Measurements from ENCODE around the gene TESK1.

DNA sequence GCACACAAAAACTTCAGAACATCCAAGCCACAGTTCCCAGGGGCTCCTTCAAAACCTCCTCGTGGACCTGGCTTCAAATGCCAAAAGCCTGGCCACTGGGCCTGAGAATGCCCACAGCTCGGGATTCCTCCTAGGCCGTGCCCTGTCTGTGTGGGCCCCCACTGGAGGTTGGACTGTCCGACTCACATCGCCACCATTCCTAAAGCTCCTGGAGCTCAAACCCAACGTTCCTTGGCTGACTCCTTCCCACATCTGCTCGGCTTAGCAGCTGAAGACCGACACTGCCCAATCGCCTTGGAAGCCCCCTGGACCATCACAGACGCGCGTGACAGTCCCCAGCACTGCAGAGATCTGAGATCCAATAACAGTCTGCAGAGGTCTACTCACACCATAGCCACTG is 38.0 kb downstream of the TESK1 start:
- no peak for TF ChIP-seq NR1H2 (CRISPR knock-in tag; IDR thresholded peaks at IDR 0.05)
- TF ChIP-seq, protein P1, sequence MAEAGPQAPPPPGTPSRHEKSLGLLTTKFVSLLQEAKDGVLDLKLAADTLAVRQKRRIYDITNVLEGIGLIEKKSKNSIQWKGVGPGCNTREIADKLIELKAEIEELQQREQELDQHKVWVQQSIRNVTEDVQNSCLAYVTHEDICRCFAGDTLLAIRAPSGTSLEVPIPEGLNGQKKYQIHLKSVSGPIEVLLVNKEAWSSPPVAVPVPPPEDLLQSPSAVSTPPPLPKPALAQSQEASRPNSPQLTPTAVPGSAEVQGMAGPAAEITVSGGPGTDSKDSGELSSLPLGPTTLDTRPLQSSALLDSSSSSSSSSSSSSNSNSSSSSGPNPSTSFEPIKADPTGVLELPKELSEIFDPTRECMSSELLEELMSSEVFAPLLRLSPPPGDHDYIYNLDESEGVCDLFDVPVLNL (CRISPR knock-in tag; IDR thresholded peaks at IDR 0.05; ENCODE audit: borderline replicate concordance, low read depth): no peak
- TF ChIP-seq, protein P2, sequence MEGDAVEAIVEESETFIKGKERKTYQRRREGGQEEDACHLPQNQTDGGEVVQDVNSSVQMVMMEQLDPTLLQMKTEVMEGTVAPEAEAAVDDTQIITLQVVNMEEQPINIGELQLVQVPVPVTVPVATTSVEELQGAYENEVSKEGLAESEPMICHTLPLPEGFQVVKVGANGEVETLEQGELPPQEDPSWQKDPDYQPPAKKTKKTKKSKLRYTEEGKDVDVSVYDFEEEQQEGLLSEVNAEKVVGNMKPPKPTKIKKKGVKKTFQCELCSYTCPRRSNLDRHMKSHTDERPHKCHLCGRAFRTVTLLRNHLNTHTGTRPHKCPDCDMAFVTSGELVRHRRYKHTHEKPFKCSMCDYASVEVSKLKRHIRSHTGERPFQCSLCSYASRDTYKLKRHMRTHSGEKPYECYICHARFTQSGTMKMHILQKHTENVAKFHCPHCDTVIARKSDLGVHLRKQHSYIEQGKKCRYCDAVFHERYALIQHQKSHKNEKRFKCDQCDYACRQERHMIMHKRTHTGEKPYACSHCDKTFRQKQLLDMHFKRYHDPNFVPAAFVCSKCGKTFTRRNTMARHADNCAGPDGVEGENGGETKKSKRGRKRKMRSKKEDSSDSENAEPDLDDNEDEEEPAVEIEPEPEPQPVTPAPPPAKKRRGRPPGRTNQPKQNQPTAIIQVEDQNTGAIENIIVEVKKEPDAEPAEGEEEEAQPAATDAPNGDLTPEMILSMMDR (IDR thresholded peaks at IDR 0.05): no peak
- TF ChIP-seq, protein P3, sequence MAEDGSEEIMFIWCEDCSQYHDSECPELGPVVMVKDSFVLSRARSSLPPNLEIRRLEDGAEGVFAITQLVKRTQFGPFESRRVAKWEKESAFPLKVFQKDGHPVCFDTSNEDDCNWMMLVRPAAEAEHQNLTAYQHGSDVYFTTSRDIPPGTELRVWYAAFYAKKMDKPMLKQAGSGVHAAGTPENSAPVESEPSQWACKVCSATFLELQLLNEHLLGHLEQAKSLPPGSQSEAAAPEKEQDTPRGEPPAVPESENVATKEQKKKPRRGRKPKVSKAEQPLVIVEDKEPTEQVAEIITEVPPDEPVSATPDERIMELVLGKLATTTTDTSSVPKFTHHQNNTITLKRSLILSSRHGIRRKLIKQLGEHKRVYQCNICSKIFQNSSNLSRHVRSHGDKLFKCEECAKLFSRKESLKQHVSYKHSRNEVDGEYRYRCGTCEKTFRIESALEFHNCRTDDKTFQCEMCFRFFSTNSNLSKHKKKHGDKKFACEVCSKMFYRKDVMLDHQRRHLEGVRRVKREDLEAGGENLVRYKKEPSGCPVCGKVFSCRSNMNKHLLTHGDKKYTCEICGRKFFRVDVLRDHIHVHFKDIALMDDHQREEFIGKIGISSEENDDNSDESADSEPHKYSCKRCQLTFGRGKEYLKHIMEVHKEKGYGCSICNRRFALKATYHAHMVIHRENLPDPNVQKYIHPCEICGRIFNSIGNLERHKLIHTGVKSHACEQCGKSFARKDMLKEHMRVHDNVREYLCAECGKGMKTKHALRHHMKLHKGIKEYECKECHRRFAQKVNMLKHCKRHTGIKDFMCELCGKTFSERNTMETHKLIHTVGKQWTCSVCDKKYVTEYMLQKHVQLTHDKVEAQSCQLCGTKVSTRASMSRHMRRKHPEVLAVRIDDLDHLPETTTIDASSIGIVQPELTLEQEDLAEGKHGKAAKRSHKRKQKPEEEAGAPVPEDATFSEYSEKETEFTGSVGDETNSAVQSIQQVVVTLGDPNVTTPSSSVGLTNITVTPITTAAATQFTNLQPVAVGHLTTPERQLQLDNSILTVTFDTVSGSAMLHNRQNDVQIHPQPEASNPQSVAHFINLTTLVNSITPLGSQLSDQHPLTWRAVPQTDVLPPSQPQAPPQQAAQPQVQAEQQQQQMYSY (CRISPR knock-in tag; IDR thresholded peaks at IDR 0.05): no peak
- TF ChIP-seq, protein P4, sequence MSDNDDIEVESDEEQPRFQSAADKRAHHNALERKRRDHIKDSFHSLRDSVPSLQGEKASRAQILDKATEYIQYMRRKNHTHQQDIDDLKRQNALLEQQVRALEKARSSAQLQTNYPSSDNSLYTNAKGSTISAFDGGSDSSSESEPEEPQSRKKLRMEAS (CRISPR knock-in tag; IDR thresholded peaks at IDR 0.05): no peak
- TF ChIP-seq, protein P5, sequence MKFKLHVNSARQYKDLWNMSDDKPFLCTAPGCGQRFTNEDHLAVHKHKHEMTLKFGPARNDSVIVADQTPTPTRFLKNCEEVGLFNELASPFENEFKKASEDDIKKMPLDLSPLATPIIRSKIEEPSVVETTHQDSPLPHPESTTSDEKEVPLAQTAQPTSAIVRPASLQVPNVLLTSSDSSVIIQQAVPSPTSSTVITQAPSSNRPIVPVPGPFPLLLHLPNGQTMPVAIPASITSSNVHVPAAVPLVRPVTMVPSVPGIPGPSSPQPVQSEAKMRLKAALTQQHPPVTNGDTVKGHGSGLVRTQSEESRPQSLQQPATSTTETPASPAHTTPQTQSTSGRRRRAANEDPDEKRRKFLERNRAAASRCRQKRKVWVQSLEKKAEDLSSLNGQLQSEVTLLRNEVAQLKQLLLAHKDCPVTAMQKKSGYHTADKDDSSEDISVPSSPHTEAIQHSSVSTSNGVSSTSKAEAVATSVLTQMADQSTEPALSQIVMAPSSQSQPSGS (CRISPR knock-in tag; IDR thresholded peaks at IDR 0.05; ENCODE audit: borderline replicate concordance, low read depth): no peak
- TF ChIP-seq, protein P6, sequence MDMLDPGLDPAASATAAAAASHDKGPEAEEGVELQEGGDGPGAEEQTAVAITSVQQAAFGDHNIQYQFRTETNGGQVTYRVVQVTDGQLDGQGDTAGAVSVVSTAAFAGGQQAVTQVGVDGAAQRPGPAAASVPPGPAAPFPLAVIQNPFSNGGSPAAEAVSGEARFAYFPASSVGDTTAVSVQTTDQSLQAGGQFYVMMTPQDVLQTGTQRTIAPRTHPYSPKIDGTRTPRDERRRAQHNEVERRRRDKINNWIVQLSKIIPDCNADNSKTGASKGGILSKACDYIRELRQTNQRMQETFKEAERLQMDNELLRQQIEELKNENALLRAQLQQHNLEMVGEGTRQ (CRISPR knock-in tag; IDR thresholded peaks at IDR 0.05): no peak
- TF ChIP-seq, protein P7, sequence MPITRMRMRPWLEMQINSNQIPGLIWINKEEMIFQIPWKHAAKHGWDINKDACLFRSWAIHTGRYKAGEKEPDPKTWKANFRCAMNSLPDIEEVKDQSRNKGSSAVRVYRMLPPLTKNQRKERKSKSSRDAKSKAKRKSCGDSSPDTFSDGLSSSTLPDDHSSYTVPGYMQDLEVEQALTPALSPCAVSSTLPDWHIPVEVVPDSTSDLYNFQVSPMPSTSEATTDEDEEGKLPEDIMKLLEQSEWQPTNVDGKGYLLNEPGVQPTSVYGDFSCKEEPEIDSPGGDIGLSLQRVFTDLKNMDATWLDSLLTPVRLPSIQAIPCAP (CRISPR knock-in tag; IDR thresholded peaks at IDR 0.05): no peak
